Cardiac atrium fibroblast (primary cell): ENCODE data around the gene COQ10B. TPM values are rescaled to one million over a fixed set of nuclear protein-coding genes. Genes with fewer than 3 reads are reported as not detected.

Experiments used
- total RNA-seq: library from RNA; depleted of rRNA; stranded (reverse); fragments of >200 nt; gene quantifications from 2 replicates; pipeline ENCODE4 v1.2.3, GENCODE V29; 2015

The COQ10B gene
- total RNA-seq: 29.6 and 42.1 TPM in 2 replicates

GRCh38 chr2:197453123-197453913 is at the start of gene COQ10B:
Gene COQ10B, plus strand, starts transcription at chr2:197453552. Its CDS starts 9 bp downstream, at chr2:197453561.

DNA sequence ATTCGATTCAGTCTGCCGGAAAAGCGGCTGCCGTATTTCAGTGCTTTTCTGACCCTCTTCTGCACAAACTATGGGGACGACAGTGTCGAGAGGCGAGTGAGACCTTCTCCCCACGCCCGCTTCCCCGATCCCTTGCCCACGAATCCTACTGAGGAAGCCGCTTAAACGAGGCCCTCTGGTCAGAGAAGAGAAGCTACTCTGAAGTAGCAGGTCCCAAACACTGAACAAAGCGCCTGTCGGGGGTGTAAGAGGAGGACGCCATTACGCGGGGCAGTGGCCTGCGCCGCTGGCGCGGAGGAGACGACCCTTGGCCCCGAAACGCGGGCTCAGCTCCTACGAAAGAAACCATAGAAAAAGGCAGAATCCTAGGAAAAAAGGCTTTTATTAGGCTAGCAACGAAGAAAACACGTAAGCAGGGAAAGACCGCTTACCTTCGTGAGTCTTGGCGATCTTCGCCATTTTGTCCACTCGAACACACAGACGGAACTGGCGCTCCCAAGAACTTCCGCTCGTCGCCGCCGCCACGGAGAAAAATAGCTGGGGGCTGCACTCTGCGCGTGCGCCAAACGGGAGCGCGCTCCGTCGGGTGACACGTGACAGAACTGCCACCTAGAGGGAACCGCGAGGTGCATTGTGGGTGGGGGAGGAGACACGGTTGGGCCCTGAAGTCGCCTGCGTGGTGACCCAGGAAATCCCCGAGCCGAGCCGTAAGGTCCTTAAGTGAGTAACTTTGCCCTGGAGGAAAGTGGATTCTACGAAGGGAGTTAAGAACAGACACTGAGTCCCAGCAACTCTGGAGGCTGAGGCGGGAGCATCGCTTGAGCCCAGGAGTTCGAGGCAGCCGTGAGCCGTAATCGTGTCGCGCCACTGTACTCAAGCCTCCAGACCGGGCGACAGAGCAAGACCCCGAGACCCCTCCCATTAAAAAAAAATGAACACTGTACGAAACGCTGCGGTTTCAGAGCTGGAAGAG is 18.5 kb upstream of the COQ10B start, which contains the start of gene SF3B1:
SF3B1 (minus strand) TSS at position 488 of the 973 bp plus-strand sequence; CDS start at position 459, 29 bp downstream.

DNA sequence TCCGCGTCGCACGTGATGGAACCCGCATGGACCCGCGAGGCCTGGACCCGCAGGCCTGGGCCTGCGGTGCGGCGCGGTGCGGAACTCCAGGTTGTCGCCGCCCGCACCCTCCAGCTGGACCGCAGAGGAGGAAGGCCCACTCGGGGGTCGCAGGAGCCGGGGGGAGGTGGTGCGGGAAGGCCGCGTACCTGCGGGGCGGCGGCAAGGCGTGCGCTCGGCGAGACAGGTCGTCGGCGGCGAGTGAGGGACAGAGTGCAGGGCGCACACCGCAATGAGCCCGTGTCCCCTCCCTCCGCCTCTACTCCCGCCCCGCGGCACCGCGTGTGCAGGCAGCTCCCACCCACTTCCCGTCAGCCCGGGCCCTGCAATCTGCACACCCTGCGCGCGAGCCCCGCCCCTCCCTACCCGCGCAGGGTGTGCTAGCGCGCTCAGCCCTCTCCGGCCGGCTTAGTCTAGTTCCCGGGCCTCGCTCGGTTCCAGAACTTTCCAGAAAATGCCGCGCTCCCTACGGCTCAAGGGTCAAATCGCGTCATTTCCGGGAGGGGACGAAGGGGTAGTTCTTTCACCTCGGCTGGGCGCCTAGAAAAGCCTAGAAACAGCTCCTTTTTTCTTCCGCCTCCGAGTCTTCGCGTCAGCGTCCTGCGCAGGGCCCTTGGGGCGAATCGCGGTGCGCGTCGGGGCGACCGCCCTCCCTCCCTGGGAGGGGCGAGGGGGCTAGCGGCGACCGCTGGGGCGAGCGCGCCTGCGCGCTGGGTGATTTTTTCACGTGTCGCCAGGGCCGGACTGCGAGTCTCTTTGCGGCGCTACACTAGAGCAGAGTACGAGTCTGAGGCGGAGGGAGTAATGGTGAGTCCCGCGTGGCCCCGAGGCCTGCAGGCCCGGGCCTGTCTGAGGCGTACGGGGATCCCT is 46.5 kb downstream of the COQ10B start, which contains the start of the genes HSPD1 and HSPE1:
HSPD1 (minus strand) TSS at position 247 of the 909 bp plus-strand sequence. CDS start 992 bp downstream, outside the sequence.
HSPE1 (plus strand) TSS at position 786 of the 909 bp plus-strand sequence; CDS start at position 844, 58 bp downstream.

GRCh38 chr2:197515739-197516392 is 62.5 kb downstream of the COQ10B start, which contains the start of gene MOB4:
Gene MOB4, plus strand, starts transcription at chr2:197516066. Its CDS starts 21 bp downstream, at chr2:197516087.

Other genes starting within 250 kb of the COQ10B start
- 5.2 and 7.6 TPM in 2 replicates for gene ANKRD44, start 142.8 kb upstream of the COQ10B start, total RNA-seq
- gene SF3B1, start 18.5 kb upstream of the COQ10B start, total RNA-seq: 143 and 159 TPM in 2 replicates
- 132 and 142 TPM in 2 replicates for gene HSPD1, start 46.3 kb downstream of the COQ10B start, total RNA-seq
- gene HSPE1, start 46.8 kb downstream of the COQ10B start, total RNA-seq: 48.7 and 102 TPM in 2 replicates
- gene MOB4, start 62.5 kb downstream of the COQ10B start, total RNA-seq: 26.1 and 31.1 TPM in 2 replicates
- gene RFTN2, start 222.0 kb downstream of the COQ10B start, total RNA-seq: 0.72 and 5.0 TPM in 2 replicates